Raji (cell line): ENCODE results near the gene CDHR1.

Experiments used
- POLR2A ChIP-seq: IDR thresholded peaks from 2 replicates; pipeline ENCODE4 v1.6.1; 2011; ENCODE audit warnings: low read depth, low read length, control low read depth; ENCODE audit not compliant: insufficient read depth

Gene CDHR1

DNA sequence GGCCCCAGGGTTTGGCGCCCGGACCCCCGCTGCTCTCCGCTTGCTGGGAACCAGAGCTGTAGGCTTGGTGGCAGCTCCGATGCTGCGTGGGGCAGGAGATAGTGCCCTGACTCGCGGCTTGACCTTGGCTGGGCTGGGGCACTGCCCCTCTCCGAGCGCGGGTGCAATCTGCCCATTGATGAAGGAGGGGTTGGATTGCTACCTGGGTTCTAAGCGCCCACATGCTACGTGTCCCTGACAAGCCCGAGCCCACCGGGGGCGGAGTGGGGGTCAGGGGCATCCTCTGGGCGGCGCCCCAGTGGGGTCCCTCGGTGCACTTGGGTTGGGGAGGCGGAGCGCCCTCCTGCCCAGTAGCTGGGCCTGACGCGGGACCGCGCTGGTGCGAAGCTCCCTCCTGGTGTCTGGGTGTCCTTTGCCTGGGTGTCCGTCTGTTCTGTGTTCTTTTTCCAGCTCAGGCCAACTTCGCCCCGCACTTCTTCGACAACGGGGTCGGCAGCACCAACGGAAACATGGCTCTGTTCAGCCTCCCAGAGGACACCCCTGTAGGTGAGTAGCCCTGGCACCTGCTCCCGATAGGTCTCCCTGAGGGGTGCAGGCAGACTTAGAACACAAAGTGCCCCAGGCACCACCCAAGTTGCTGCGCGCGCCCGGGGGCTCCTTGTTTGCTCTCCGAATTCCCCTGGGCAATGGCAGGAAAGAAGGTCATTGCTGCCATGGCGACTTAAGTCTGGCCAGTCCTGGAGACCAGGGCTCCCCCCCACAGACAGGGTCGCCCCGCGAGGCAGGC is 900 bp downstream of the CDHR1 start:
- TF ChIP-seq POLR2A, result no peak

DNA sequence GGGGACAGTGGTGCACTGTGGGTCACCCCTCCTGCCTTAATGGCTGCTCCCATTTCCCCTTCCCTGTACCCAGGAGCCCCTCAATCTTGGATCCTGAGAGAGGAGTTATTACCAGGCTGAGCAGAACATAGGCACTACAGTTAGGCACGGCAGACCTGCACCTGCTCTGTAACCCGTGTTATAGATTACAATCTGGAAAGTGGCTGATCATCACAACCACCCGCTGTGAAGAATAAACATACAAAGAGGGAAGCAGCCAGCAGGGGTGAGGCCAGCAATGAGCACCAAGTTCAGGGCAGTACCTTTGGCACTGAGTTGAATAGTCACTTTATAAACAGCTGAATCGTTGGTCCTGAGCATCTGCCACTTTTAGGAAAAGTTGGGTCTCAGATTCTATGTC is 1.7 kb downstream of the CDHR1 start:
- no peak for TF ChIP-seq POLR2A

DNA sequence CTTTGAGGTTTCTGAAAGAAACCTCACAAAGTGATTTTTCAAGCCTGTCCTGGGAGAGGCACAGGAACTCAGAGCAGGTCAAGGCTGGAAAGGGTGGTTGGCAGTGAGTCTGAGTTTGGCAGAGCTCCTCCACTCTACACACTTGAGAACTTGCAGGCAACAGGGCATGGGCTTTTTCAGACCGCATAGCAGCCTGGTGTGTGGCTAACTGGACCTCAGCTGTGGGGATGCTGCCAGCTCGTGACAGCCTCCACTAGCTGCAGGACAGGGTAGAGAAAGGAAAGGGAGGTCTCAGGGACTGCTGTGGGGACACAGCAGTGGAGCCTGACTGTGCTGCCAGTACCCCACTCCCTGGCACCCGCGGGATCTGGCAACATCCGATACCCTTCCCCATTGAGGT is 2.6 kb downstream of the CDHR1 start:
- no peak for TF ChIP-seq POLR2A

DNA sequence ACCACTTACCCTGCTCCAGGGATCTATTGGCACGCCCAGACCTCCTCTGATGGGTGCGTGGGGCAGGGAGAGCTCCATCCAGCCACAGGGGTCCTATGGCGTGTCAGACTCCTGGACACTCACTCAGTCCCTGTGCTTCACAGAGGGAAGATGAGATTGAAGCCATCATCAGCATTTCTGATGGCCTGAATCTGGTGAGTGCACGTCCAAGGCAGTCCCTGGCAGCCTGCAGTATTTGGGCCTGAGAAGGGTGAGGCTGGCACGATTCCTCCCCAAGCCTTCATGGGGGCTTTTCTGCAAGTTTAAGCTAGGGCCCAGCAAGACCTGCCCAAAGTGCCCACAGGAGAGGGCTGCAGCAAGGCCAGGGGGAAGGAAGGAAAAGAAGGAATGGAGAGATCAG is 3.3 kb downstream of the CDHR1 start:
- no peak for TF ChIP-seq POLR2A

GRCh38 chr10:84198206-84198915 is 4.0 kb downstream of the CDHR1 start:
- TF ChIP-seq POLR2A, result no peak

- TF ChIP-seq POLR2A, result no peak
Measured at GRCh38 chr10:84200537-84201243, 6.4 kb downstream of the CDHR1 start.

GRCh38 chr10:84201244-84201606 is 6.9 kb downstream of the CDHR1 start:
- TF ChIP-seq POLR2A, result no peak

DNA sequence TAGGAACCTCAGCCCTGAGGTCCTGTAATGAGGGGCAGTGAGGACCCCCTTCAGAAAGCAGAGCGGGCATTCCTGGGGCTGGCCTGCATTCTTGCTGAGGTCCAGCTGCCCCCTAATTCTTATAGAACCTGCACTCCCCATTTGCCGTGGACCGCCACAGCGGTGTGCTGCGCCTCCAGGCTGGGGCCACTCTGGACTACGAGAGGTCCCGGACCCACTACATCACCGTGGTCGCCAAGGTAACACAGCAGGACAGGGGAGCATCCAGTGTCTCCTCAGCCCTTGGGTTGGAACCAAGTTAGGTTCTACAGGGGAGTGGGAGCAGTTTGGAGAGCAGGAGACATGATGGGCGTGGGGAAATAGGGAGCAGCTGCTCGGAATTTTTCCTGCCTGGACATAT is 7.3 kb downstream of the CDHR1 start:
- no peak for TF ChIP-seq POLR2A

GRCh38 chr10:84202349-84202748 is 8.0 kb downstream of the CDHR1 start:
- no peak for TF ChIP-seq POLR2A

- no peak for TF ChIP-seq POLR2A
Measured at GRCh38 chr10:84204122-84204521, 9.8 kb downstream of the CDHR1 start.

GRCh38 chr10:84204610-84205009 is 10.3 kb downstream of the CDHR1 start:
- no peak for TF ChIP-seq POLR2A

DNA sequence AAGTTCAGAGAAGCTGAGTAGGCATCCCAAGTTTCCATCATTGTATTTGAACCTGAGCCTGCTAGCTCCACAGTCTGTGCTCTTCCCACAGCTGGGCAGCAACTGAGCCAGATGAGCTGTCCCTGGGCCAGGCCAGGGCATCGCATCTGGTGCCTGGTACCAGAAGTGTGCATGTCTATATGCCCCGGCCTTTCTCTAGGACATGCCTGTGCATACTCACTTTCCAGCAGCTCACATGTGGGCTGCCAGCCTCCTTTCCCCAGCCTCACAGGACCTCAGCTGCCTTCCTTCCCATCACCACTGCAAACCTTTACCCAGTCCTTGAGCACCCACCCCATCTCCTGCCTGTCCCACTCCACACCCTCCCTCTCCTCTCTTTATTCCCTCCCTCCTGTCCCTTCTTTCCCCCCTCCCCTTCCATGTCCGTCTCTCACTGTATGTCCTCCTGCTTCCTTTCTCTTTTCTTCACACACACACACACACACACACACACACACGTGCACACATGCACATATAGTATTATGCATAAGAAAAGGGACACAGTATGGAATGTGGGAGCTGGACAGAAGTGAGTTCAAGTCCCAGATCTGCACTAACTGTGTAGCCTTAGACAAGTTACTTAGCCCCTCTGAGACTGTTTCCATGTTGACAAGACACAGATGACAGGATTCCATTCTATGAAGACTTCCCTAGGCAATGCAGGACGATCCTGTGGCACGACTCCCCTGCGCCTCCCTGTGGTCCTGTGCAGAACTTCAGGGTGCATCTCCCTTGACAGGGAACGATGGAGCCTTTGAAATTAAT is 10.9 kb downstream of the CDHR1 start:
- no peak for TF ChIP-seq POLR2A

DNA sequence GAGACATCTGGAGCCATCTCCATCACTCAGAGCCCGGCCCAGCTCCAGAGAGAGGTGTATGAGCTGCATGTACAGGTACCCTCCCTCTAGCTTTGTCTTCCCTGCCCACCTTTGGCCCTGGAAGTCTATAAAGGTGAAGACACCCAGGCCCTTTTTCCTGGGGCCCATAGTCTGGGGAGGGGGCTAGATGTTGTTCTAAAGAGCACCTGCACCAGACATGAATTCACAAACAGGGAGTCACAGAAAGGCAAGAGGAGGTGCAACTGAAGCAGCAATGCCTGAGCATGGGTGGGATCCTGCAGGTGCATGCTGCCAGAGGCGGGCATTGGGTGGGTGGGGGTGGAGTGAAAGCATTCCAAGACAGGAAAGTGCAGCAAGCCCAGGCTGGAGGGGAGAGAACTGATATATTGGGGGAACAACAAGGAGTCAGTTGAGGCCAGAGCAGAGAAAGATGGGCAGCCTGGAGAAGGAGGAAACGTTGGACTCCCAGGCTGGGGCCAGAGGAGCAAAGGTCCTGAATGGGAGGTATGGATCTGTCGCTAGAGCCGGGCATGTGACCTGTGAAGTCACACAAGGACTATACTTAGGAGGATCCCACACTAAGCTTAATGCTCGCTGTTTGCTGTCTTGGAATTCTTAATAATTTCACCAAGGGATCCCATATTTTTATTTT is 11.7 kb downstream of the CDHR1 start:
- TF ChIP-seq POLR2A, result no peak

DNA sequence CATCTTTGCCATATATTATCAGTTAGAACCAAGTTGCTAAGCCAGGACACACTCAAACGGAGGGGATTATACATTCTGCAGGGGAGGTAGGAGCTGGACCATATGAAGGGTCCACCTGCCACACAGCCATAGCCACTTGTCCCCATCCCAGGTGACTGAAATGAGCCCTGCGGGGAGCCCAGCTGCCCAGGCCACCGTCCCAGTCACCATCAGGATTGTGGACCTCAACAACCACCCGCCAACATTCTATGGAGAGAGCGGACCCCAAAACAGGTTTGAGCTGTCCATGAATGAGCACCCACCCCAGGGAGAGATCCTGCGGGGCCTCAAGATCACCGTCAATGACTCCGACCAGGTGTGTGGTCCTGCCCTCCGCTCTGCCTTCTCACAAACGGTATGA is 13.7 kb downstream of the CDHR1 start:
- TF ChIP-seq POLR2A, result no peak

GRCh38 chr10:84211566-84211965 is 17.2 kb downstream of the CDHR1 start:
- TF ChIP-seq POLR2A, result no peak
